ENCODE results near the gene FMC1. TPM values are rescaled to one million over a fixed set of nuclear protein-coding genes. Genes with fewer than 3 reads are reported as not detected.

FMC1 gene
- total and polyA plus RNA-seq, 2 experiments from 2014 or later = 12.9 to 46.7 TPM

- Histone ChIP-seq H3K4me2 (peak overlapping the region; percentile 83), H4K20me1 (ENCODE audit: insufficient read depth, poor library complexity, severe bottlenecking) (peaks cover 29% of the 10 kb centered on the region), H3K27ac (peak overlapping the region; percentile 100), H3K27me3 (no peaks in the 10 kb centered on the region), H3K4me3 (peak overlapping the region; percentile 66), H3K36me3 (replicated peaks; ENCODE audit: insufficient read depth, low read depth) (no peaks in the 10 kb centered on the region), H3K9me3 (ENCODE audit: low read depth) (no peaks in the 10 kb centered on the region), H3K9me2 (replicated peaks; ENCODE audit: insufficient read depth) (no peaks in the 10 kb centered on the region), H3K4me1 (ENCODE audit: insufficient read depth) (peaks cover 11% of the 10 kb centered on the region), H3K79me2 (peaks cover 54% of the 10 kb centered on the region), H2AFZ (peak overlapping the region; percentile 72)
- WGBS (ENCODE audit: low lambda C conversion rate, missing lambda C conversion rate) = 11% methylated on average over 39 of the region's 39 CpGs
- DNase-seq (ENCODE audit: low spot score) = peak; percentile 17
- TF ChIP-seq EZH2 (IDR thresholded peaks at IDR 0.05; ENCODE audit: borderline replicate concordance) = no peak
- TF ChIP-seq CTCF (IDR thresholded peaks at IDR 0.05; ENCODE audit: poor library complexity) = no peak
- TF ChIP-seq EZH2phosphoT487 (IDR thresholded peaks at IDR 0.05; ENCODE audit: low read depth, severe bottlenecking, unreplicated experiment) = no peak
These were observed 17.6 kb downstream of the FMC1 start for GRCh38 chr7:139358541-139359365.

GRCh38 chr7:139359366-139360209, 18.5 kb downstream of the FMC1 start, which contains the start of gene LUC7L2:
TSS of gene LUC7L2 (plus strand) at chr7:139359894. CDS start at chr7:139360262, 368 bp downstream.
- peaks cover 11% of the 10 kb centered on the region for H3K4me1 ChIP-seq (ENCODE audit: insufficient read depth)
- no peaks in the 10 kb centered on the region for H3K27me3 ChIP-seq
- H3K79me2 ChIP-seq = peaks cover 62% of the 10 kb centered on the region
- no peak for TF ChIP-seq EZH2 (IDR thresholded peaks at IDR 0.05; ENCODE audit: borderline replicate concordance)
- TF ChIP-seq CTCF (IDR thresholded peaks at IDR 0.05; ENCODE audit: poor library complexity) = no peak
- TF ChIP-seq EZH2phosphoT487 (IDR thresholded peaks at IDR 0.05; ENCODE audit: low read depth, severe bottlenecking, unreplicated experiment) = no peak
- H3K27ac ChIP-seq = peak within 1 kb of the TSS; percentile 100
- peak; percentile 100 for DNase-seq (ENCODE audit: low spot score)
- peak within 1 kb of the TSS; percentile 72 for H2AFZ ChIP-seq
- under 1% methylated on average over 91 of the region's 98 CpGs for WGBS (ENCODE audit: low lambda C conversion rate, missing lambda C conversion rate)
- no peaks in the 10 kb centered on the region for H3K36me3 ChIP-seq (replicated peaks; ENCODE audit: insufficient read depth, low read depth)
- H3K4me3 ChIP-seq = peak within 1 kb of the TSS; percentile 66
- H4K20me1 ChIP-seq (ENCODE audit: insufficient read depth, poor library complexity, severe bottlenecking) = peaks cover 37% of the 10 kb centered on the region
- no peaks in the 10 kb centered on the region for H3K9me3 ChIP-seq (ENCODE audit: low read depth)
- peak within 1 kb of the TSS; percentile 83 for H3K4me2 ChIP-seq
- H3K9me2 ChIP-seq (replicated peaks; ENCODE audit: insufficient read depth) = no peaks in the 10 kb centered on the region

GRCh38 chr7:139360210-139360947, 19.2 kb downstream of the FMC1 start:
- Histone ChIP-seq H3K79me2 (peaks cover 70% of the 10 kb centered on the region), H3K4me1 (ENCODE audit: insufficient read depth) (peaks cover 11% of the 10 kb centered on the region)

More at GRCh38 chr7:139360210-139360947, 19.2 kb downstream of the FMC1 start:
- Histone ChIP-seq H3K27ac (peak overlapping the region; percentile 100), H3K4me2 (peak overlapping the region; percentile 79), H3K9me2 (replicated peaks; ENCODE audit: insufficient read depth) (no peaks in the 10 kb centered on the region), H3K9me3 (ENCODE audit: low read depth) (no peaks in the 10 kb centered on the region), H2AFZ (peak overlapping the region; percentile 47), H4K20me1 (ENCODE audit: insufficient read depth, poor library complexity, severe bottlenecking) (peaks cover 45% of the 10 kb centered on the region), H3K27me3 (no peaks in the 10 kb centered on the region), H3K4me3 (peak overlapping the region; percentile 62), H3K36me3 (replicated peaks; ENCODE audit: insufficient read depth, low read depth) (no peaks in the 10 kb centered on the region)
- peak; percentile 97 for DNase-seq (ENCODE audit: low spot score)
- 1% methylated on average over 24 of the region's 47 CpGs for WGBS (ENCODE audit: low lambda C conversion rate, missing lambda C conversion rate)
- TF ChIP-seq CTCF (IDR thresholded peaks at IDR 0.05; ENCODE audit: poor library complexity) = no peak
- TF ChIP-seq EZH2 (IDR thresholded peaks at IDR 0.05; ENCODE audit: borderline replicate concordance) = no peak
- TF ChIP-seq EZH2phosphoT487 (IDR thresholded peaks at IDR 0.05; ENCODE audit: low read depth, severe bottlenecking, unreplicated experiment) = no peak
